ENCODE data around the gene C16orf87.

The C16orf87 gene

GRCh38 chr16:46854846-46855245, 23.9 kb upstream of the C16orf87 start:
- no peak overlapping the region for H3K4me3 ChIP-seq (ENCODE audit: low read length)
- H3K4me1 ChIP-seq (ENCODE audit: control insufficient read depth, insufficient read depth, low read length): peaks cover 30% of the 10 kb centered on the region
- no peaks in the 10 kb centered on the region for H3K9me3 ChIP-seq (ENCODE audit: control insufficient read depth, low read length)
- H3K36me3 ChIP-seq (ENCODE audit: control insufficient read depth, insufficient read depth, low read length): no peaks in the 10 kb centered on the region
- H3K9ac ChIP-seq (ENCODE audit: low read length): no peak overlapping the region
- no peaks in the 10 kb centered on the region for H3K27me3 ChIP-seq (ENCODE audit: control insufficient read depth, insufficient read depth, low read length)

GRCh38 chr16:46853713-46854443, 22.9 kb upstream of the C16orf87 start:
- no peak overlapping the region for H3K4me3 ChIP-seq (ENCODE audit: low read length)
- H3K36me3 ChIP-seq (ENCODE audit: control insufficient read depth, insufficient read depth, low read length): no peaks in the 10 kb centered on the region
- H3K9me3 ChIP-seq (ENCODE audit: control insufficient read depth, low read length): no peaks in the 10 kb centered on the region
- H3K9ac ChIP-seq (ENCODE audit: low read length): no peak overlapping the region
- H3K4me1 ChIP-seq (ENCODE audit: control insufficient read depth, insufficient read depth, low read length): peaks cover 24% of the 10 kb centered on the region
- H3K27me3 ChIP-seq (ENCODE audit: control insufficient read depth, insufficient read depth, low read length): no peaks in the 10 kb centered on the region

- peaks cover 24% of the 10 kb centered on the region for H3K4me1 ChIP-seq (ENCODE audit: control insufficient read depth, insufficient read depth, low read length)
- no peaks in the 10 kb centered on the region for H3K27me3 ChIP-seq (ENCODE audit: control insufficient read depth, insufficient read depth, low read length)
- no peaks in the 10 kb centered on the region for H3K36me3 ChIP-seq (ENCODE audit: control insufficient read depth, insufficient read depth, low read length)
- H3K4me3 ChIP-seq (ENCODE audit: low read length): no peak overlapping the region
- H3K9ac ChIP-seq (ENCODE audit: low read length): no peak overlapping the region
- no peaks in the 10 kb centered on the region for H3K9me3 ChIP-seq (ENCODE audit: control insufficient read depth, low read length)
Observed at GRCh38 chr16:46852130-46852529, 21.1 kb upstream of the C16orf87 start.

- Histone ChIP-seq H3K27me3 (ENCODE audit: control insufficient read depth, insufficient read depth, low read length) (no peaks in the 10 kb centered on the region), H3K36me3 (ENCODE audit: control insufficient read depth, insufficient read depth, low read length) (no peaks in the 10 kb centered on the region), H3K9me3 (ENCODE audit: control insufficient read depth, low read length) (no peaks in the 10 kb centered on the region), H3K4me1 (ENCODE audit: control insufficient read depth, insufficient read depth, low read length) (peaks cover 20% of the 10 kb centered on the region), H3K9ac (ENCODE audit: low read length) (no peak overlapping the region), H3K4me3 (ENCODE audit: low read length) (no peak overlapping the region)
Observed at GRCh38 chr16:46850619-46851555, 19.9 kb upstream of the C16orf87 start.

GRCh38 chr16:46848768-46849764, 18.1 kb upstream of the C16orf87 start:
- no peak overlapping the region for H3K4me3 ChIP-seq (ENCODE audit: low read length)
- H3K9me3 ChIP-seq (ENCODE audit: control insufficient read depth, low read length): no peaks in the 10 kb centered on the region
- H3K36me3 ChIP-seq (ENCODE audit: control insufficient read depth, insufficient read depth, low read length): no peaks in the 10 kb centered on the region
- peaks cover 11% of the 10 kb centered on the region for H3K4me1 ChIP-seq (ENCODE audit: control insufficient read depth, insufficient read depth, low read length)
- no peak overlapping the region for H3K9ac ChIP-seq (ENCODE audit: low read length)
- peaks cover 7% of the 10 kb centered on the region for H3K27me3 ChIP-seq (ENCODE audit: control insufficient read depth, insufficient read depth, low read length)

GRCh38 chr16:46845952-46846351, 15.0 kb upstream of the C16orf87 start:
- no peak overlapping the region for H3K9ac ChIP-seq (ENCODE audit: low read length)
- H3K9me3 ChIP-seq (ENCODE audit: control insufficient read depth, low read length): no peaks in the 10 kb centered on the region
- peaks cover 10% of the 10 kb centered on the region for H3K27me3 ChIP-seq (ENCODE audit: control insufficient read depth, insufficient read depth, low read length)
- H3K4me1 ChIP-seq (ENCODE audit: control insufficient read depth, insufficient read depth, low read length): peaks cover 8% of the 10 kb centered on the region
- H3K36me3 ChIP-seq (ENCODE audit: control insufficient read depth, insufficient read depth, low read length): no peaks in the 10 kb centered on the region
- H3K4me3 ChIP-seq (ENCODE audit: low read length): no peak overlapping the region

GRCh38 chr16:46844771-46845170, 13.8 kb upstream of the C16orf87 start:
- Histone ChIP-seq H3K36me3 (ENCODE audit: control insufficient read depth, insufficient read depth, low read length) (no peaks in the 10 kb centered on the region), H3K9ac (ENCODE audit: low read length) (no peak overlapping the region), H3K9me3 (ENCODE audit: control insufficient read depth, low read length) (no peaks in the 10 kb centered on the region), H3K27me3 (ENCODE audit: control insufficient read depth, insufficient read depth, low read length) (peaks cover 10% of the 10 kb centered on the region), H3K4me1 (ENCODE audit: control insufficient read depth, insufficient read depth, low read length) (no peaks in the 10 kb centered on the region), H3K4me3 (ENCODE audit: low read length) (no peak overlapping the region)

GRCh38 chr16:46843898-46844642, 13.1 kb upstream of the C16orf87 start:
- Histone ChIP-seq H3K4me3 (ENCODE audit: low read length) (no peak overlapping the region), H3K36me3 (ENCODE audit: control insufficient read depth, insufficient read depth, low read length) (no peaks in the 10 kb centered on the region), H3K27me3 (ENCODE audit: control insufficient read depth, insufficient read depth, low read length) (peaks cover 10% of the 10 kb centered on the region), H3K9me3 (ENCODE audit: control insufficient read depth, low read length) (no peaks in the 10 kb centered on the region), H3K4me1 (ENCODE audit: control insufficient read depth, insufficient read depth, low read length) (no peaks in the 10 kb centered on the region), H3K9ac (ENCODE audit: low read length) (no peak overlapping the region)

GRCh38 chr16:46842192-46842895, 11.4 kb upstream of the C16orf87 start:
- H3K4me3 ChIP-seq (ENCODE audit: low read length): no peak overlapping the region
- no peak overlapping the region for H3K9ac ChIP-seq (ENCODE audit: low read length)
- H3K4me1 ChIP-seq (ENCODE audit: control insufficient read depth, insufficient read depth, low read length): no peaks in the 10 kb centered on the region
- H3K9me3 ChIP-seq (ENCODE audit: control insufficient read depth, low read length): no peaks in the 10 kb centered on the region
- no peaks in the 10 kb centered on the region for H3K36me3 ChIP-seq (ENCODE audit: control insufficient read depth, insufficient read depth, low read length)
- H3K27me3 ChIP-seq (ENCODE audit: control insufficient read depth, insufficient read depth, low read length): peaks cover 10% of the 10 kb centered on the region

GRCh38 chr16:46839986-46840443, 9.0 kb upstream of the C16orf87 start:
- no peak overlapping the region for H3K9ac ChIP-seq (ENCODE audit: low read length)
- peaks cover 10% of the 10 kb centered on the region for H3K27me3 ChIP-seq (ENCODE audit: control insufficient read depth, insufficient read depth, low read length)
- no peak overlapping the region for H3K4me3 ChIP-seq (ENCODE audit: low read length)
- H3K4me1 ChIP-seq (ENCODE audit: control insufficient read depth, insufficient read depth, low read length): no peaks in the 10 kb centered on the region
- H3K9me3 ChIP-seq (ENCODE audit: control insufficient read depth, low read length): no peaks in the 10 kb centered on the region
- H3K36me3 ChIP-seq (ENCODE audit: control insufficient read depth, insufficient read depth, low read length): no peaks in the 10 kb centered on the region

All from mucosa of stomach (tissue), 1 donor.